ENCODE data around the gene HCRTR1.

Gene HCRTR1

GRCh38 chr1:31600641-31601040 lies 16.8 kb upstream of the HCRTR1 start:
- CTCF ChIA-PET, result interaction anchor here (1.0 kb wide), 1 partner anchor 70 kb away, joined by 3 read pairs; no protein-coding TSS in a partner anchor
- no peaks in the 10 kb centered on the region for H3K4me1 Mint-ChIP-seq
- no peaks in the 10 kb centered on the region for H3K36me3 Mint-ChIP-seq
- peaks cover 8% of the 10 kb centered on the region for H3K27me3 Mint-ChIP-seq
- no peaks in the 10 kb centered on the region for H3K9me3 Mint-ChIP-seq
- H3K4me3 Mint-ChIP-seq, result no peak overlapping the region
- H3K27ac Mint-ChIP-seq, result no peak overlapping the region
- DNase-seq, result no peak

- H3K9me3 Mint-ChIP-seq, result no peaks in the 10 kb centered on the region
- peaks cover 4% of the 10 kb centered on the region for H3K4me1 Mint-ChIP-seq
Observed at GRCh38 chr1:31602081-31602480, 15.4 kb upstream of the HCRTR1 start.

GRCh38 chr1:31605908-31606427 lies 11.5 kb upstream of the HCRTR1 start:
- Mint-ChIP-seq H3K36me3 (no peaks in the 10 kb centered on the region), H3K27ac (no peak overlapping the region), H3K4me1 (peaks cover 4% of the 10 kb centered on the region), H3K9me3 (no peaks in the 10 kb centered on the region), H3K4me3 (no peak overlapping the region), H3K27me3 (peaks cover 8% of the 10 kb centered on the region)
- CTCF ChIA-PET, result interaction anchor here (0.7 to 0.8 kb wide), 2 partner anchors 12 to 205 kb away, joined by 3 read pairs; no protein-coding TSS in a partner anchor
- DNase-seq, result no peak

More at GRCh38 chr1:31602081-31602480, 15.4 kb upstream of the HCRTR1 start:
- Mint-ChIP-seq H3K27ac (no peak overlapping the region), H3K36me3 (no peaks in the 10 kb centered on the region), H3K27me3 (peaks cover 4% of the 10 kb centered on the region), H3K4me3 (no peak overlapping the region)
- CTCF ChIA-PET, result interaction anchor here (1.5 kb wide), 1 partner anchor 9 kb away, joined by 4 read pairs; no protein-coding TSS in a partner anchor
- no peak for DNase-seq

- no peaks in the 10 kb centered on the region for H3K9me3 Mint-ChIP-seq
- CTCF ChIA-PET, result interaction anchor here (0.7 to 1.0 kb wide), 2 partner anchors 23 to 30 kb away, joined by 3 read pairs; no protein-coding TSS in a partner anchor
- peaks cover 4% of the 10 kb centered on the region for H3K4me1 Mint-ChIP-seq
- DNase-seq, result no peak
- no peaks in the 10 kb centered on the region for H3K36me3 Mint-ChIP-seq
- no peak overlapping the region for H3K4me3 Mint-ChIP-seq
- no peak overlapping the region for H3K27ac Mint-ChIP-seq
- H3K27me3 Mint-ChIP-seq, result peaks cover 8% of the 10 kb centered on the region
Observed at GRCh38 chr1:31607360-31607759, 10.1 kb upstream of the HCRTR1 start.

- H3K27me3 Mint-ChIP-seq, result peaks cover 18% of the 10 kb centered on the region
- no peaks in the 10 kb centered on the region for H3K9me3 Mint-ChIP-seq
- H3K4me1 Mint-ChIP-seq, result peaks cover 4% of the 10 kb centered on the region
- no peak for DNase-seq
- H3K27ac Mint-ChIP-seq, result no peak overlapping the region
- CTCF ChIA-PET, result interaction anchor here (1.6 kb wide), 1 partner anchor 9 kb away, joined by 6 read pairs; no protein-coding TSS in a partner anchor
- H3K4me3 Mint-ChIP-seq, result no peak overlapping the region
- no peaks in the 10 kb centered on the region for H3K36me3 Mint-ChIP-seq
Observed at GRCh38 chr1:31609514-31610118, 7.9 kb upstream of the HCRTR1 start.

GRCh38 chr1:31614414-31615005 lies 3.0 kb upstream of the HCRTR1 start:
- H3K4me3 Mint-ChIP-seq, result no peak overlapping the region
- H3K9me3 Mint-ChIP-seq, result no peaks in the 10 kb centered on the region
- H3K27me3 Mint-ChIP-seq, result peaks cover 49% of the 10 kb centered on the region
- H3K4me1 Mint-ChIP-seq, result no peaks in the 10 kb centered on the region
- CTCF ChIA-PET, result no interaction called here
- H3K27ac Mint-ChIP-seq, result no peak overlapping the region
- no peak for DNase-seq
- H3K36me3 Mint-ChIP-seq, result no peaks in the 10 kb centered on the region

- H3K36me3 Mint-ChIP-seq, result no peaks in the 10 kb centered on the region
- no peak overlapping the region for H3K4me3 Mint-ChIP-seq
- CTCF ChIA-PET, result no interaction called here
- no peak for DNase-seq
- H3K4me1 Mint-ChIP-seq, result no peaks in the 10 kb centered on the region
- H3K27ac Mint-ChIP-seq, result no peak overlapping the region
- H3K27me3 Mint-ChIP-seq, result peaks cover 54% of the 10 kb centered on the region
- no peaks in the 10 kb centered on the region for H3K9me3 Mint-ChIP-seq
Observed at GRCh38 chr1:31615414-31615813, 2.1 kb upstream of the HCRTR1 start.

GRCh38 chr1:31615939-31616338 lies 1.6 kb upstream of the HCRTR1 start:
- no peak overlapping the region for H3K27ac Mint-ChIP-seq
- no peak overlapping the region for H3K4me3 Mint-ChIP-seq
- H3K27me3 Mint-ChIP-seq, result peaks cover 57% of the 10 kb centered on the region
- H3K4me1 Mint-ChIP-seq, result no peaks in the 10 kb centered on the region
- no peaks in the 10 kb centered on the region for H3K9me3 Mint-ChIP-seq
- DNase-seq, result no peak
- CTCF ChIA-PET, result no interaction called here
- H3K36me3 Mint-ChIP-seq, result no peaks in the 10 kb centered on the region

GRCh38 chr1:31617916-31618746 lies 642 bp downstream of the HCRTR1 start:
- DNase-seq, result peak; percentile 56
- no peak overlapping the region for H3K27ac Mint-ChIP-seq
- CTCF ChIA-PET, result interaction anchor here (0.7 to 1.8 kb wide), 14 partner anchors 9 to 1240 kb away, joined by 3 to 6 read pairs (median 4); no protein-coding TSS in a partner anchor
- H3K9me3 Mint-ChIP-seq, result no peaks in the 10 kb centered on the region
- no peaks in the 10 kb centered on the region for H3K4me1 Mint-ChIP-seq
- H3K4me3 Mint-ChIP-seq, result no peak overlapping the region
- no peaks in the 10 kb centered on the region for H3K36me3 Mint-ChIP-seq
- peaks cover 59% of the 10 kb centered on the region for H3K27me3 Mint-ChIP-seq

GRCh38 chr1:31618916-31619846 lies 1.7 kb downstream of the HCRTR1 start:
- no peaks in the 10 kb centered on the region for H3K36me3 Mint-ChIP-seq
- no peak overlapping the region for H3K27ac Mint-ChIP-seq
- no peaks in the 10 kb centered on the region for H3K4me1 Mint-ChIP-seq
- H3K9me3 Mint-ChIP-seq, result no peaks in the 10 kb centered on the region
- CTCF ChIA-PET, result interaction anchor here (0.7 to 1.8 kb wide), 13 partner anchors 10 to 1239 kb away, joined by 3 to 6 read pairs (median 4); no protein-coding TSS in a partner anchor
- DNase-seq, result no peak
- H3K4me3 Mint-ChIP-seq, result no peak overlapping the region
- H3K27me3 Mint-ChIP-seq, result peaks cover 49% of the 10 kb centered on the region

- no peak for DNase-seq
- no peaks in the 10 kb centered on the region for H3K4me1 Mint-ChIP-seq
Observed at GRCh38 chr1:31620631-31621497, 3.4 kb downstream of the HCRTR1 start.

GRCh38 chr1:31621498-31621820 lies 4.0 kb downstream of the HCRTR1 start:
- no peaks in the 10 kb centered on the region for H3K4me1 Mint-ChIP-seq
- no peaks in the 10 kb centered on the region for H3K9me3 Mint-ChIP-seq
- no peak overlapping the region for H3K4me3 Mint-ChIP-seq
- CTCF ChIA-PET, result interaction anchor here (0.7 kb wide), 1 partner anchor 9 kb away, joined by 3 read pairs; no protein-coding TSS in a partner anchor
- no peaks in the 10 kb centered on the region for H3K36me3 Mint-ChIP-seq
- no peak for DNase-seq
- no peak overlapping the region for H3K27ac Mint-ChIP-seq
- peaks cover 36% of the 10 kb centered on the region for H3K27me3 Mint-ChIP-seq

More at GRCh38 chr1:31620631-31621497, 3.4 kb downstream of the HCRTR1 start:
- no peaks in the 10 kb centered on the region for H3K9me3 Mint-ChIP-seq
- no peak overlapping the region for H3K4me3 Mint-ChIP-seq
- H3K36me3 Mint-ChIP-seq, result no peaks in the 10 kb centered on the region
- peaks cover 42% of the 10 kb centered on the region for H3K27me3 Mint-ChIP-seq
- no peak overlapping the region for H3K27ac Mint-ChIP-seq
- CTCF ChIA-PET, result interaction anchor here (0.7 kb wide), 1 partner anchor 9 kb away, joined by 3 read pairs; no protein-coding TSS in a partner anchor

Data from activated naive CD4-positive, alpha-beta T cell treated with anti-CD3 and anti-CD28 coated beads, Interleukin-2, amount 10 ng/mL, durations not matched to agents 7 days and 5 days (primary cell).